Panc1 (cell line): Measurements from ENCODE around the gene GREB1. TPM values are rescaled to one million over a fixed set of nuclear protein-coding genes. Genes with fewer than 3 reads are reported as not detected.

ENCODE experiments used
- ATAC-seq: fragments of 200-7000 bp; cut with Tn5 transposase; 2 replicates; pipeline ENCODE4 v1.9.1; 2020; ENCODE audit warnings: mild to moderate bottlenecking, moderate library complexity
- BruUV-seq: library from RNA; stranded (reverse); fragments of 400-500 nt; replicated peaks from 2 replicates; lab custom pipeline; 2021; lab: Mats Ljungman, UMichigan
- CTCF ChIA-PET: fragments of 300-600 bp; sonication (Branson Sonifier 250); formaldehyde crosslinking; loops from one replicate; lab custom pipeline; 2022; ENCODE audit warnings: antibody characterized with exemption; lab: Charles Lee
- POLR2A ChIA-PET: fragments of 300-600 bp; sonication (Branson Sonifier 250); formaldehyde crosslinking; loops from one replicate; lab custom pipeline; 2022; ENCODE audit warnings: antibody characterized with exemption; lab: Charles Lee
- DNase-seq: peaks from one replicate; pipeline ENCODE4 v3.0.0-alpha.2; 2010; ENCODE audit warnings: low read depth, low spot score
- H3K27ac ChIP-seq: 2 replicates; pipeline ENCODE4 v1.5.1; 2011; ENCODE audit warnings: mild to moderate bottlenecking, low read length, inconsistent platforms
- H3K27me3 ChIP-seq: fragments of 200-500 bp; sonication (Bioruptor generic); 2 replicates; pipeline ENCODE4 v1.6.0; 2014; ENCODE audit warnings: low read length, inconsistent platforms; ENCODE audit not compliant: control insufficient read depth, insufficient read depth
- H3K36me3 ChIP-seq: fragments of 200-500 bp; sonication (Bioruptor generic); 2 replicates; pipeline ENCODE4 v1.5.1; 2014; ENCODE audit warnings: inconsistent platforms, mild to moderate bottlenecking, low read length, moderate library complexity; ENCODE audit not compliant: control insufficient read depth, insufficient read depth
- H3K4me1 ChIP-seq: 2 replicates; pipeline ENCODE4 v1.5.1; 2011; ENCODE audit warnings: inconsistent platforms, mild to moderate bottlenecking, low read length, moderate library complexity; ENCODE audit not compliant: control insufficient read depth, insufficient read depth
- H3K4me3 ChIP-seq, 2 experiments: 2 replicates each; pipeline ENCODE4 v1.5.1; 2011 to 2012; ENCODE audit warnings: low read depth in 2 of 2, low read length in 2 of 2, mild to moderate bottlenecking in 2 of 2, inconsistent platforms in 1 of 2, moderate library complexity in 1 of 2
- H3K9me3 ChIP-seq: fragments of 200-500 bp; sonication (Bioruptor generic); 2 replicates; pipeline ENCODE4 v1.5.1; 2014; ENCODE audit warnings: low read depth, mild to moderate bottlenecking, inconsistent platforms, low read length, moderate library complexity; ENCODE audit not compliant: control insufficient read depth, insufficient read depth
- POLR2AphosphoS5 ChIP-seq: IDR thresholded peaks from 2 replicates; pipeline ENCODE4 v1.6.1; 2012; ENCODE audit warnings: mild to moderate bottlenecking, low read depth, low read length, moderate library complexity
- SIN3A ChIP-seq: IDR thresholded peaks from 2 replicates; pipeline ENCODE4 v1.6.1; 2012; ENCODE audit warnings: low read depth, mild to moderate bottlenecking, low read length, moderate library complexity, borderline replicate concordance; ENCODE audit not compliant: insufficient read depth
- TCF7L2 ChIP-seq: IDR thresholded peaks from 2 replicates; pipeline ENCODE4 v1.6.1; 2011; ENCODE audit warnings: mild to moderate bottlenecking, low read depth, low read length, inconsistent platforms
- in situ Hi-C: cut with HindIII; loops from 2 replicates; pipeline ENCODE4 v1.10.0; 2016; ENCODE audit warnings: low sequenced_read_pairs, low pct_unique_long_range_greater_than_20kb
- intact Hi-C: fragments of 100-400 bp; cut with micrococcal nuclease; formaldehyde crosslinking; loops from one replicate; pipeline ENCODE4 v1.10.0; 2022; ENCODE audit not compliant: unreplicated experiment
- total RNA-seq: library from RNA; stranded (reverse); gene quantifications from one replicate; pipeline ENCODE4 v1.2.1, GENCODE V29; 2021; ENCODE audit not compliant: unreplicated experiment
- TF ChIP-seq, protein P1 (sequence below): fragments of 450-650 bp; IDR thresholded peaks from 2 replicates; pipeline ENCODE4 v1.5.1; 2017; ENCODE audit warnings: mild to moderate bottlenecking
- TF ChIP-seq, protein P2 (sequence below), 2 experiments: IDR thresholded peaks; 2 replicates each; pipeline ENCODE4 v1.6.1; 2011 to 2012; ENCODE audit warnings: low read depth in 2 of 2, control low read depth in 1 of 2, low read length in 1 of 2, mild to moderate bottlenecking in 1 of 2, moderate library complexity in 1 of 2; ENCODE audit not compliant: insufficient read depth in 1 of 2

GREB1 gene
- total RNA-seq, 1 experiment from 2014 or later: 0.90 TPM

DNA sequence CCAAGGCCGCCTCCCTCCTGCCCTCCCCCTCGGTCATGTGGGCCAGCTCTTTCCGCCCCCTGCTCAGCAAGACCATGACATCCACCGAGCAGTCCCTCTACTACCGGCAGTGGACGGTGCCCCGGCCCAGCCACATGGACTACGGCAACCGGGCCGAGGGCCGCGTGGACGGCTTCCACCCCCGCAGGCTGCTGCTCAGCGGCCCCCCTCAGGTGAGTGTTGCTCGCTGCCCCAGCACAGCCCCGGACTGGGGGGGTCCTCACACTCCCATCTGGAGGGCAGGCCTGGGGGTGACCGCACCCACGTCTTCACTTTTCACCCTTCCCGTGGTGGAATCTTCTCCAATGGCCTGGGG is 84.8 kb downstream of the GREB1 start:
- no peak for ATAC-seq
- CTCF ChIA-PET: no interaction called here
- intact Hi-C loops: no loop called here

DNA sequence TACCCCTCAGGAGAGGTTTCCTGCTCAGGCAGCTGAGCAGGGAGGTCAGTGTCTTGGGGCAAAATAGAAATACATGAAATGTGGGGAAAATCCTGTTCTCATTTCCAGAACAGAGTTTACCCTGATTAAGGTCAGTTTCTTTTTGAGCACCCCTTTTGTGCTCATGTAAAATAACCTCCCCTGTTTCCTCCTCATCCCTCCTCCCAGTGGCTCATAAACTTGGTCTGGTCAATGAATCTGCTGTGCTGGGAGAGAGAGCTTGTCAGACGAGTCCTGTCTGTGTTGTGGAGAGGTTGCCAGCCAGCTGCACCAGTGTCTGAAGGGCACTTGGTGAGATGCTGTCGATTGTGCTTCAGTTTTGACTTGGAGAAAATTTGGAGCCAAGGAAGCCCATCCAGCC is 87.6 kb downstream of the GREB1 start:
- intact Hi-C loops: no loop called here
- ATAC-seq (no peak), DNase-seq (no peak)

More for the DNA sequence above, 84.8 kb downstream of the GREB1 start:
- Histone ChIP-seq H3K36me3 (no peaks in the 10 kb centered on the region), H3K27ac (no peak overlapping the region), H3K4me3 (no peak overlapping the region), H3K4me1 (no peaks in the 10 kb centered on the region), H3K27me3 (no peaks in the 10 kb centered on the region), H3K9me3 (no peaks in the 10 kb centered on the region)
- no peak for DNase-seq
- no TSS peak for BruUV-seq
- POLR2A ChIA-PET: no interaction called here
- TF ChIP-seq POLR2AphosphoS5 (no peak), SIN3A (no peak), TCF7L2 (no peak)
- TF ChIP-seq, protein P1, sequence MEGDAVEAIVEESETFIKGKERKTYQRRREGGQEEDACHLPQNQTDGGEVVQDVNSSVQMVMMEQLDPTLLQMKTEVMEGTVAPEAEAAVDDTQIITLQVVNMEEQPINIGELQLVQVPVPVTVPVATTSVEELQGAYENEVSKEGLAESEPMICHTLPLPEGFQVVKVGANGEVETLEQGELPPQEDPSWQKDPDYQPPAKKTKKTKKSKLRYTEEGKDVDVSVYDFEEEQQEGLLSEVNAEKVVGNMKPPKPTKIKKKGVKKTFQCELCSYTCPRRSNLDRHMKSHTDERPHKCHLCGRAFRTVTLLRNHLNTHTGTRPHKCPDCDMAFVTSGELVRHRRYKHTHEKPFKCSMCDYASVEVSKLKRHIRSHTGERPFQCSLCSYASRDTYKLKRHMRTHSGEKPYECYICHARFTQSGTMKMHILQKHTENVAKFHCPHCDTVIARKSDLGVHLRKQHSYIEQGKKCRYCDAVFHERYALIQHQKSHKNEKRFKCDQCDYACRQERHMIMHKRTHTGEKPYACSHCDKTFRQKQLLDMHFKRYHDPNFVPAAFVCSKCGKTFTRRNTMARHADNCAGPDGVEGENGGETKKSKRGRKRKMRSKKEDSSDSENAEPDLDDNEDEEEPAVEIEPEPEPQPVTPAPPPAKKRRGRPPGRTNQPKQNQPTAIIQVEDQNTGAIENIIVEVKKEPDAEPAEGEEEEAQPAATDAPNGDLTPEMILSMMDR: no peak
- TF ChIP-seq, protein P2, sequence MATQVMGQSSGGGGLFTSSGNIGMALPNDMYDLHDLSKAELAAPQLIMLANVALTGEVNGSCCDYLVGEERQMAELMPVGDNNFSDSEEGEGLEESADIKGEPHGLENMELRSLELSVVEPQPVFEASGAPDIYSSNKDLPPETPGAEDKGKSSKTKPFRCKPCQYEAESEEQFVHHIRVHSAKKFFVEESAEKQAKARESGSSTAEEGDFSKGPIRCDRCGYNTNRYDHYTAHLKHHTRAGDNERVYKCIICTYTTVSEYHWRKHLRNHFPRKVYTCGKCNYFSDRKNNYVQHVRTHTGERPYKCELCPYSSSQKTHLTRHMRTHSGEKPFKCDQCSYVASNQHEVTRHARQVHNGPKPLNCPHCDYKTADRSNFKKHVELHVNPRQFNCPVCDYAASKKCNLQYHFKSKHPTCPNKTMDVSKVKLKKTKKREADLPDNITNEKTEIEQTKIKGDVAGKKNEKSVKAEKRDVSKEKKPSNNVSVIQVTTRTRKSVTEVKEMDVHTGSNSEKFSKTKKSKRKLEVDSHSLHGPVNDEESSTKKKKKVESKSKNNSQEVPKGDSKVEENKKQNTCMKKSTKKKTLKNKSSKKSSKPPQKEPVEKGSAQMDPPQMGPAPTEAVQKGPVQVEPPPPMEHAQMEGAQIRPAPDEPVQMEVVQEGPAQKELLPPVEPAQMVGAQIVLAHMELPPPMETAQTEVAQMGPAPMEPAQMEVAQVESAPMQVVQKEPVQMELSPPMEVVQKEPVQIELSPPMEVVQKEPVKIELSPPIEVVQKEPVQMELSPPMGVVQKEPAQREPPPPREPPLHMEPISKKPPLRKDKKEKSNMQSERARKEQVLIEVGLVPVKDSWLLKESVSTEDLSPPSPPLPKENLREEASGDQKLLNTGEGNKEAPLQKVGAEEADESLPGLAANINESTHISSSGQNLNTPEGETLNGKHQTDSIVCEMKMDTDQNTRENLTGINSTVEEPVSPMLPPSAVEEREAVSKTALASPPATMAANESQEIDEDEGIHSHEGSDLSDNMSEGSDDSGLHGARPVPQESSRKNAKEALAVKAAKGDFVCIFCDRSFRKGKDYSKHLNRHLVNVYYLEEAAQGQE (IDR thresholded peaks at IDR 0.05; ENCODE audit: insufficient read depth in 1 of 2, low read depth in 2 of 2, low read length in 1 of 2): no peak
- in situ Hi-C loops: no loop called here

More for the DNA sequence above, 87.6 kb downstream of the GREB1 start:
- Histone ChIP-seq H3K27ac (no peak overlapping the region), H3K4me3 (no peak overlapping the region), H3K36me3 (no peaks in the 10 kb centered on the region), H3K27me3 (no peaks in the 10 kb centered on the region), H3K4me1 (no peaks in the 10 kb centered on the region), H3K9me3 (no peaks in the 10 kb centered on the region)
- ChIA-PET CTCF (interaction anchor here (0.6 kb wide), 1 partner anchor 95 kb away, joined by 3 read pairs; no protein-coding TSS in a partner anchor), POLR2A (no interaction called here)
- TF ChIP-seq SIN3A (no peak), TCF7L2 (no peak), POLR2AphosphoS5 (no peak)
- TF ChIP-seq, protein P2 (IDR thresholded peaks at IDR 0.05; ENCODE audit: insufficient read depth in 1 of 2, low read depth in 2 of 2, low read length in 1 of 2): no peak
- TF ChIP-seq, protein P1: no peak
- in situ Hi-C loops: no loop called here
- BruUV-seq: no TSS peak
